Left lung (tissue), 10 donors: ENCODE results near the gene ENDOG. TPM values are rescaled to one million over a fixed set of nuclear protein-coding genes. Genes with fewer than 3 reads are reported as not detected.
"Not testable (repeated sequence)": the region's sequence is repeated elsewhere in the genome, so short reads cannot be mapped to it uniquely, and the experiment has no call there.

ENCODE experiments used
- ATAC-seq: fragments of 200-7000 bp; cut with Tn5 transposase; one replicate; pipeline ENCODE4 v1.9.1; 2020; ENCODE audit warnings: moderate library complexity
- DNase-seq, 4 donors: peaks; one replicate each; pipeline ENCODE4 v3.0.0-alpha.2; 2013 to 2020
- H3K27ac ChIP-seq, 2 donors: fragments of 200-600 bp; sonication (generic) in 1 of 2; one replicate each; pipeline versions ENCODE4 v1.5.0 to v1.8.0; 2020 to 2021
- H3K27me3 ChIP-seq, 2 donors: fragments of 200-600 bp; sonication (generic) in 1 of 2; one replicate each; pipeline versions ENCODE4 v1.5.0 to v1.8.0; 2020 to 2021
- H3K36me3 ChIP-seq, 2 donors: fragments of 200-600 bp; sonication (generic) in 1 of 2; one replicate each; pipeline versions ENCODE4 v1.5.0 to v1.8.0; 2020 to 2021
- H3K4me1 ChIP-seq, 2 donors: fragments of 200-600 bp; one replicate each; pipeline ENCODE4 v1.8.0; 2021
- H3K4me3 ChIP-seq, 2 donors: fragments of 200-600 bp; sonication (generic) in 1 of 2; one replicate each; pipeline versions ENCODE4 v1.5.0 to v1.8.0; 2020 to 2021; ENCODE audit warnings: mild to moderate bottlenecking in 1 of 2
- H3K9me3 ChIP-seq, 2 donors: fragments of 200-600 bp; sonication (generic) in 1 of 2; one replicate each; pipeline versions ENCODE4 v1.5.0 to v1.8.0; 2020 to 2021
- CTCF ChIP-seq, 2 donors: fragments of 200-600 bp; sonication (generic) in 1 of 2; IDR thresholded peaks; one replicate each; pipeline versions ENCODE4 v1.5.0 to v1.8.0; 2021; ENCODE audit warnings: antibody characterized with exemption in 2 of 2
- intact Hi-C, 2 donors: fragments of 100-400 bp; cut with DNase I; formaldehyde crosslinking; loops; one replicate each; pipeline versions ENCODE4 v1.11.2 to v1.14.2; 2022
- polyA plus RNA-seq, 6 donors: library from polyadenylated mRNA; unstranded; fragments of 120-200 nt; gene quantifications; one replicate each; pipeline ENCODE4 v1.2.1, GENCODE V29; 2013; ENCODE audit not compliant: insufficient read length in 6 of 6
- total RNA-seq, 2 donors: library from RNA; stranded (reverse); fragmentation: NEBNext Ultra II Directional; extraction: Animal tissue kit (Norgen Biotek cat#: 25700); gene quantifications; one replicate each; pipeline ENCODE4 v1.2.1, GENCODE V29; 2021
- donor health status: DM: no; HTN: yes; CAD: no.
- donor health status: DM: no; HTN: no; CAD: no.

Gene ENDOG
- total and polyA plus RNA-seq, 8 donors, result 2.4 to 24.7 (median 6.7) TPM

- peak overlapping the region; percentile 71 to 86 for H3K27ac ChIP-seq
- no peak for TF ChIP-seq CTCF (IDR thresholded peaks at IDR 0.05)
- no peaks in the 10 kb centered on the region for H3K9me3 ChIP-seq
- H3K27me3 ChIP-seq, result no peaks in the 10 kb centered on the region
- DNase-seq, result peak in 2 of 4 donors; percentile 24 to 51
- H3K4me1 ChIP-seq, result peaks cover 7 to 31% of the 10 kb centered on the region in 2 donors
- H3K4me3 ChIP-seq, result peak overlapping the region; percentile 99 to 100
- peak; percentile 49 for ATAC-seq
- intact Hi-C loops, result no loop called here
- H3K36me3 ChIP-seq, result peaks cover 0 to 26% of the 10 kb centered on the region in 2 donors
These were observed 30.6 kb upstream of the ENDOG start for GRCh38 chr9:128787659-128788058.

- H3K4me3 ChIP-seq, result peak overlapping the region; percentile 99 to 100
- H3K4me1 ChIP-seq, result peaks cover 7 to 27% of the 10 kb centered on the region in 2 donors
- H3K36me3 ChIP-seq, result peaks cover 0 to 33% of the 10 kb centered on the region in 2 donors
- DNase-seq (no peak), ATAC-seq (no peak)
- H3K27me3 ChIP-seq, result no peaks in the 10 kb centered on the region
- intact Hi-C loops, result no loop called here
- H3K27ac ChIP-seq, result peak overlapping the region in 1 of 2 donors; percentile 86
- H3K9me3 ChIP-seq, result no peaks in the 10 kb centered on the region
- no peak for TF ChIP-seq CTCF (IDR thresholded peaks at IDR 0.05)
These were observed 29.9 kb upstream of the ENDOG start for GRCh38 chr9:128788445-128788844.

- ATAC-seq (no peak), DNase-seq (peak in 1 of 4 donors; percentile 71)
- no peak overlapping the region for H3K4me3 ChIP-seq
- H3K9me3 ChIP-seq, result no peaks in the 10 kb centered on the region
- peaks cover 7 to 22% of the 10 kb centered on the region in 2 donors for H3K4me1 ChIP-seq
- H3K36me3 ChIP-seq, result peaks cover 0 to 53% of the 10 kb centered on the region in 2 donors
- H3K27me3 ChIP-seq, result no peaks in the 10 kb centered on the region
- TF ChIP-seq CTCF (IDR thresholded peaks at IDR 0.05), result no peak
- no peak overlapping the region for H3K27ac ChIP-seq
- intact Hi-C loops, result no loop called here
These were observed 27.8 kb upstream of the ENDOG start for GRCh38 chr9:128790536-128790935.

GRCh38 chr9:128792134-128792533 is 26.2 kb upstream of the ENDOG start:
- no peaks in the 10 kb centered on the region for H3K9me3 ChIP-seq
- no peak overlapping the region for H3K27ac ChIP-seq
- peaks cover 2 to 69% of the 10 kb centered on the region in 2 donors for H3K36me3 ChIP-seq
- H3K4me1 ChIP-seq, result peaks cover 7 to 15% of the 10 kb centered on the region in 2 donors
- ATAC-seq (no peak), DNase-seq (no peak)
- no peaks in the 10 kb centered on the region for H3K27me3 ChIP-seq
- intact Hi-C loops, result no loop called here
- no peak for TF ChIP-seq CTCF (IDR thresholded peaks at IDR 0.05)
- H3K4me3 ChIP-seq, result no peak overlapping the region

GRCh38 chr9:128792978-128793686 is 25.2 kb upstream of the ENDOG start:
- peaks cover 4 to 9% of the 10 kb centered on the region in 2 donors for H3K4me1 ChIP-seq
- no peak for DNase-seq

GRCh38 chr9:128794961-128795360 is 23.3 kb upstream of the ENDOG start:
- DNase-seq, ATAC-seq, H3K4me3 ChIP-seq, H3K4me1 ChIP-seq, intact Hi-C loops, H3K27me3 ChIP-seq, H3K27ac ChIP-seq, H3K9me3 ChIP-seq: not testable (repeated sequence)
- H3K36me3 ChIP-seq, result peaks cover 3 to 97% of the 10 kb centered on the region in 2 donors

More at GRCh38 chr9:128792978-128793686, 25.2 kb upstream of the ENDOG start:
- no peaks in the 10 kb centered on the region for H3K9me3 ChIP-seq
- intact Hi-C loops, result no loop called here
- H3K36me3 ChIP-seq, result peaks cover 3 to 79% of the 10 kb centered on the region in 2 donors
- no peaks in the 10 kb centered on the region for H3K27me3 ChIP-seq
- no peak for ATAC-seq
- no peak for TF ChIP-seq CTCF (IDR thresholded peaks at IDR 0.05)
- H3K27ac ChIP-seq, result no peak overlapping the region
- H3K4me3 ChIP-seq, result no peak overlapping the region
